Measurements from ENCODE around the gene KDM4B. TPM values are rescaled to one million over a fixed set of nuclear protein-coding genes. Genes with fewer than 3 reads are reported as not detected.
"Not testable (repeated sequence)": the region's sequence is repeated elsewhere in the genome, so short reads cannot be mapped to it uniquely, and the experiment has no call there.

Gene KDM4B
- total RNA-seq, 1 experiment from 2014 or later: 3.6 TPM

DNA sequence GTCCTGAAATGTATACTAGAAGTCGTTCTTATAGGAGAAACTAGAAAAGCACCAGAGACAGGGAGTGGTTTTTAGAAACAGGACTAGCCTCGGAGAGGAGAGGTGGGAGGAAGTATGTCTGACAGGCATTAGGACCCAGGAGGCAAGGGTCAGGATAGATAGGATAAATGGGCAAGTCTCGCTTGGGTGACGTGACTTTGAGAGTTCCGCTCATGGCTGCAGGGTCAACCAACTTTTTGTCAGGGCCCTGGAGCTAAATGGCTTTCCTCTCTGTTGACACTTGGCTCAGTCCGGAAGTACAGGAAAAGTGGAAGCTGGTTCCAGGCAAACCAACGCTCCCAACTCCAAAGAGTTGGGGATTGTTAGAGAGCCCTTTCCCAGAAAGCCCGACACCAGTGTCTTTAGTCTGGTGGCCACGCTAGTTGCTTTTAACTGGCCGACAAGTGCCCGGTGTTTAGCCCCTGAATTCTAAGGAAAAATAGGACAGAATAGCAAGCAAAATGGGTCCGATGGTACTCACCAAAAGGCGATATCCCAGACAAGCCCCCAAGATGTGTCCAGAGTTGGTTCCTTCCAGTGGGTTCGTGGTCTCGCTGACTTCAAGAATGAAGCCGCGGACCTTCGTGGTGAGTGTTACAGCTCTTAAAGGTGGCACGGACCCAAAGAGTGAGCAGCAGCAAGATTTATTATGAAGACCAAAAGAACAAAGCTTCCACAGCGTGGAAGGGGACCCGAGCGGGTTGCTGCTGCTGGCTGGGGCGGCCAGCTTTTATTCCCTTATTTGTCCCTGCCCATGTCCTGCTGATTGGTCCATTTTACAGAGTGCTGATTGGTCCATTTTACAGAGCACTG lies 196.2 kb downstream of the KDM4B start:
- in situ Hi-C loops (cut with HindIII; ENCODE audit: low pct_unique_long_range_greater_than_20kb, low sequenced_read_pairs); DNase-seq (ENCODE audit: low read depth, low spot score): not testable (repeated sequence)

DNA sequence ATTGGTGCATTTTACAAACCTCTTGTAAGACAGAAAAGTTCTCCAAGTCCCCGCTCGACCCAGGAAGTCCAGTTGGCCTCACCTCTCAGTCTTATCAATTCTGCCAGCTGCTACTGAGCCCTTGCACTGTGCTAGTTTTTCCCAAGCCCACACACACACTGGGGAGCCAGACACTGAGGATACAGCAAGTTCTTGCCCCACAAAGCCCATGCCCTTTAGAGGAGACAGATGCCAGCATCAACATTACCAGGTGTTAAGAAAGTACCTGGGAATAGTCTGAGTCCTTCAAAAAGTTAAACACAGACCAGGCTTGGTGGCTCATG lies 196.7 kb downstream of the KDM4B start:
- in situ Hi-C loops (cut with HindIII; ENCODE audit: low pct_unique_long_range_greater_than_20kb, low sequenced_read_pairs): no loop called here
- no peak for DNase-seq (ENCODE audit: low read depth, low spot score)

DNA sequence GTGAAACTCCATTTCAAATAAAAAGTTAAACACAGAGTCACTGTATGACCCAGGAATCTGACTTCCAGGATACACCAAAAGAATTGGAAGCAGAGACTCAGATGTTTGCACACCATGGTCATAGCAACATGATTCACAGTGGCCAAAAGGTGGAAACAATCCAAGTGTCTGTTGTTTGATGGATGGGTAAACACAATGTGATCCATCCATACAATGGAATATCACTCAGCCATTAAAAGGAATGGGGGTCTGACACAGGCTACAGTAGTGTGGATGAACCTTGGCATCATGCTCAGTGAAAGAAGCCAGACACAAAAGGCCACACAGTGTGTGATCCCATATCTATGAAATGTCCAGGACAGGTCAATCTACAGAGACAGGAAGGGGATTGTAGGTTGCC lies 197.3 kb downstream of the KDM4B start:
- no peak for DNase-seq (ENCODE audit: low read depth, low spot score)
- in situ Hi-C loops (cut with HindIII; ENCODE audit: low pct_unique_long_range_greater_than_20kb, low sequenced_read_pairs): no loop called here

DNA sequence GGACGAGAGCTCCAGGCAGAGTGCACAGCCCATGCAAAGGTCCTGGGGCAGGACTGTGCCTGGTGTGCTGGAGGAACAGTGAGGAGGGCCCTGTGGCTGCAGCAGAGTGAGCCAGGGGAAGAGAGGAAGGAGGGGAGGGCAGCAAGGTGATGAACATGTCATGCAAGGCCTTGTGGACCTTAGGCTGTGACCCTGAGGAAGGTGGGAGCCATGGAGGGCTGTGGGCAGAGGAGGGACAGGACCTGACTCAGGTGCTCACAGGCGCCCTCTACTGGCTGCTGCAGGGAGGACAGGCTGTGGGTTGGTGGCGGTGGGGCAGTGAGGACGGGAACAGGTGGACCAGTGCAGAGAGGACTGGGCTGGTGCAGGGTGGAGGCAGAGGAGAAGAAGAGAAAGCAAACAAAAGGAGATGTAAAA lies 201.4 kb downstream of the KDM4B start:
- no peak for DNase-seq (ENCODE audit: low read depth, low spot score)
- in situ Hi-C loops (cut with HindIII; ENCODE audit: low pct_unique_long_range_greater_than_20kb, low sequenced_read_pairs): no loop called here

DNA sequence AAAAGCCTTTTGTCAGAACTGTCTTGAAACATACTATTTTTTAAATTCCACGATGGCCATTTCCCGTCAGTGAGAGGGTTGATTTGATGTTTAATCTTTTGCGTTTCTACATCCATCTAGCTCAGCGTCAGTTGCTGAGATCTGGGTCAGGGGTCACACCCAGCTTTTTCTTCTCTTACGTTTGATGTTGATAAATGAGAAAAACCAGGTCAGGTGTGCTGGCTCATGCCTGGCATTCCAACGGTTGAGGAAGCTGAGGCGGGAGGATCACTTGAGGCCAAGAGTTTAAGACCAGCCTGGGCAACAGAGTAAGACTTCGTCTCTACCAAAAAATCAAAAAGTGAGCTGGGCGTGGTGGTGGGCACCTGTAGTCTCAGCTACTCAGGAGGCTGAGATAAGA lies 202.8 kb downstream of the KDM4B start:
- no peak for DNase-seq (ENCODE audit: low read depth, low spot score)
- in situ Hi-C loops (cut with HindIII; ENCODE audit: low pct_unique_long_range_greater_than_20kb, low sequenced_read_pairs): no loop called here

DNA sequence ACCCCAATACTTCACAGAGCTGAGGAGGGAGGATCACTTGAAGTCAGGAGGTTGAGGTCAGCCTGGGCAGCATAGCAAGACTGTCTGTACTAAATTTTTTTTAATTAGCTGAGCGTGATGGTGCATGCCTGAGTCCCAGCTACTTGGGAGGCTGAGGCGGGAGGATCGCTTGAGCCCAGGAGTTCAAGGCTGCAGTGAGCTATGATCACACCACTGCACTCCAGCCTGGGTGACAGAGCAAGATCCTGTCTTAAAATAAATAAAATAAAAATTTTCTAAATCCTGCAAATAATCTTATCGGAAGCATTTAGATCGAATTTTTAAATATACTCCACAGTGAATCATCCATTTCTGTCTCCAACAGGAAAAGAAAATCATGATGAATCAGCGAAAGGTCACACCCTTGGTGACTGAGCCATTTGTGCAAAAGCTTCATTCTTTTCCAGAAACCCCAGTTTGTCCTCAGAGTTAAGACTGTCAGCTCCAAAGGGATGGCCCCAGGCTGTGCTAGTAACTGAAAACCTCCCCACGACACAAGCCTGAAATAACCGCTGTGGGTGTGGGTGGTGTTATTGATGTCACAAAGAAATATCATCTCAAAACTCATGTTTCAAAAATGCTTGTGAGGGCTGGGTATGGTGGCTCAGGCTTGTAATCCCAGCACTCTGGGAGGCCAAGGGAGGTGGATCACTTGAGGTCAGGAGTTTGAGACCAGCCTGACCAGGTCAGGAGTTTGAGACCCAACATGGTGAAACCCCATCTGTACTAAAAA lies 204.1 kb downstream of the KDM4B start:
- in situ Hi-C loops (cut with HindIII; ENCODE audit: low pct_unique_long_range_greater_than_20kb, low sequenced_read_pairs): no loop called here
- DNase-seq (ENCODE audit: low read depth, low spot score): peak; percentile 68

DNA sequence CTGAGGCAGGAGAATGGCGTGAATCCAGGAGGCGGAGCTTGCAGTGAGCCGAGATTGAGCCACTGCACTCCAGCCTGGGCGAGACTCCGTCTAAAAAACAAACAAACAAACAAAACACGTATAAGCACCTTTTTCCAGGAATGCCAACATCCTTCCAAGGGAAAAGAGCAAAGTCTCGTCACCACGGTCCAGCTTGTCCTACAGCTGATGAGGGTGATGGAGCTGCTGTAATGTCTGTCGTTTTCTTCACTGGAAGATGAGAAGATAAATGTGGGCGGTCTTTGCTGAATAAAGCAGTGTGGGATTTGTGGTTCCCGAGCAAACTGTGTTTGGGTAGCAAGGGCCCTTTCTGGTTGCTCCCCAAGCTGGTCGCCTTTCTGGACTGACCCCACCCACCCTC lies 205.1 kb downstream of the KDM4B start:
- in situ Hi-C loops (cut with HindIII; ENCODE audit: low pct_unique_long_range_greater_than_20kb, low sequenced_read_pairs): no loop called here
- DNase-seq (ENCODE audit: low read depth, low spot score): no peak

DNA sequence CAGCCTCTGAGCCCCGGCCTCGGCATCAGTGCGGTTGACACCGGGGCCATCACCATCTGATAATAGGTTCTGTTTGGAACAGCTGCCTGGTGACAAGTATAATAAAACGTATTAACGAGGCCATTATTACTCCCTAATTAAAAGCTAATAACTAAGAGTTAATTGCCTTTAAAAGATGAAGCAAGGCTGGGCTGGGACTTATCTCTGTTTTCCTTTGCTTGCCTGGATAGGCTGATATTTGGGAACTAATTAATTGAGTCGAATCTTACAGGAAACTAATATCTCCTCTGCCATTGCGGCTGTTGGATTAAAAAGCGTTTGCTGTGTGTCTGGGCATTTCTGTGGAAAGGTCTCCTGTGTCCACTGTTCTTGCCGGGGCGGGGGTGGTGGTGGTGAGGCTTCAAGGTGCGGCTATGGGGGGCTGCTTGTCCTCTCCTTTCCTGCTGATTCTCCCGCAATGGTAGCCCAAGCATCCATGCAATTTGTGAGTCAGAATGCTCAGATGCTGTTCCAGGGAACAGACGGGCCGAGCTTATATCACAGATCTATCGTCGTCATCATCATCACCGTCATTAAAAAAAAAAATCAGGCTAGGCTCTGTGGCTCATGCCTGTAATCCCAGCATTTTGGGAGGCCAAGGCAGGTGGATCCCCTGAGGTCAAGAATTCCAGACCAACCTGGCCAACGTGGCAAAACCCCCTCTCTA lies 209.0 kb downstream of the KDM4B start:
- DNase-seq (ENCODE audit: low read depth, low spot score): no peak
- in situ Hi-C loops (cut with HindIII; ENCODE audit: low pct_unique_long_range_greater_than_20kb, low sequenced_read_pairs): no loop called here

DNA sequence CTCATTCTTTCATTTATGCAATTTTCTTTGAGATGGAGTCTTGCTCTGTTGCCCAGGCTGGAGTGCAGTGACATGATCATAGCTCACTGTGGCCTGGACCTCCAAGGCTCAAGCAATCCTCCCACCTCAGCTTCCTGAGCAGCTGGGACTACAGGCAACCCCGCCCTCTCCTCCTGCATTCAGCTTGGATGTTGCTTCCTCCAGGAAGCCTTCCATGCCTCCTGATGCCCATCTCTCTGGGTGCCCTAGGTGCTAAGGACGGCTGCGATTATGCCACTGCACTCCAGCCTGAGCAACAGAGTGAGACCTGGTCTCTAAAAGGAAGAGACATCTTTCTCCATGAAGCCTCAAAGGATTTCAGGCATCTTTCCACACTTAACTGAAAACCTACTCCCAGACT lies 209.9 kb downstream of the KDM4B start:
- in situ Hi-C loops (cut with HindIII; ENCODE audit: low pct_unique_long_range_greater_than_20kb, low sequenced_read_pairs): no loop called here
- no peak for DNase-seq (ENCODE audit: low read depth, low spot score)

DNA sequence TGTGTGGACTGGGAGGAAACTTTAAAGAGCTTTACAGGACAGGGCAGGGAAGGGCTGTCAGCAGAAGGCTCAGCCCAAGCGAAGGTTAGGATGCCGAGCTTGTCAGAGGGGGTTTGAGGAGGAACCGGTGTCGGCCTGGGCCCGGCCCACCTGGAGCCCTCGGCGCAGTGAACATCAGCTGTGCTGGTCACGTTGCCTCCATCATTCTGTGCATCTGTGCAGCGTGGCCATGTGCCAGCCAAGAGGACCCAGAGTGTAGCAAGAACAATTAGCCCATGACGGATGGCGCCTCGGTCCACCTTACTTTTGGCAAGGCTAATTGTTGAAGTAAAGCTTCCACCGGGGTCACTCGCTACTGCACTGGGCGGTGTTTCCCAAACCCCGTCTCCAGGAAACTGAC lies 210.3 kb downstream of the KDM4B start:
- DNase-seq (ENCODE audit: low read depth, low spot score): no peak
- in situ Hi-C loops (cut with HindIII; ENCODE audit: low pct_unique_long_range_greater_than_20kb, low sequenced_read_pairs): no loop called here

DNA sequence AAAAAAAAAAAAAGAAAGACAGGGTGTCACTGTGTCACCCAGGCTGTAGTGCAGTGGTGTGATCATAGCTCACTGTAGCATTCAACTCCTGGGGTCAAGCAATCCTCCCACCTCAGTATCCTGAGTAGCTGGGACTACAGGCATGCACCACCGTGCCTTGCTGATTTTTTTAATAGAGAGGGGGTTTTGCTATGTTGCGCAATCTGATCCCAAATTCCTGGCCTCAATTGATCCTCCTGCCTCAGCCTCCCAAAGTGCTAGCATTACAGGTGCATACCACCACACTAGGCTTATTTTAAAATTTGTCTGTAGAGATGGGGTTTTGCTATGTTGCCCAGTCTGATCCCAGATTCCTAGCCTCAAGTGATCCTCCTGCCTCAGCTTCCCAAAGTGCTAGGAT lies 212.4 kb downstream of the KDM4B start:
- DNase-seq (ENCODE audit: low read depth, low spot score): no peak

DNA sequence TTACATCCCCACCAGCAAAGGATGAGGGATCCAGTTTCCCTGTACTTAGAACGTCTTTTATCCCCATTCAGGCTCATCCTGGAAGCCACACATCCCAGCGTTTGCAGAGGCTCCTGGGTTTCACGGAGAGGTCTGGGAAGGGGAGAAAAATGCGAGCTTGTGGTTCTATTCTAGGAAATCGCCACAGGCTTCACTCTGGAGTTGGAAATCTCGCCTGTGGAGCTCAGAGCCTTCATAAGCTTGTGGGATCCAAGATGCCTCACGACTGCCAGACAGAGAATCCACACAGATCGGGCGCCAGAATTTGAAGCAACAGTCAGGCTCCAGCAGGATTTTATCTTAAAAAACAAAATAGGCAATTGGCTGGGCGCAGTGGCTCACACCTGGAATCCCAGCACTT lies 213.8 kb downstream of the KDM4B start:
- in situ Hi-C loops (cut with HindIII; ENCODE audit: low pct_unique_long_range_greater_than_20kb, low sequenced_read_pairs): no loop called here
- DNase-seq (ENCODE audit: low read depth, low spot score): no peak

More for the DNA sequence above, 212.4 kb downstream of the KDM4B start:
- in situ Hi-C loops (cut with HindIII; ENCODE audit: low pct_unique_long_range_greater_than_20kb, low sequenced_read_pairs): no loop called here

DNA sequence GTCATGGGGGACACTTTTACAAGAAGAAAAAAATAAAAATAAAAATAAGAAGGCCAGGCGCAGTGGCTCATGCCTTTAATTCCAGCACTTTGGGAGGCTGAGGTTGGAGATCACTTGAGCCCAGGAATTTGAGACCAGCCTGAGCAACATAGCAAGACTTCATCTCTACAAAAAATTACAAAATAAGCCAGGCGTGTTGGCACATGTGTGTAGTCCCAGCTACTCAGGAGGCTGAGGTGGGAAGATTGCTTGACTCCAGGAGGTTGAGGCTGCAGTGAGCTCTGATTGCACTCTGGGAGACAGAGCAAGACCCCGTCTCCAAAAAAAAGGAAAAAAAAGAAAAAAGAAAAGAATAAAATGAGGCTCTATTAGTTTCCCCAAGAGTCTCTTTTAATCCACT lies 214.7 kb downstream of the KDM4B start:
- DNase-seq (ENCODE audit: low read depth, low spot score): no peak
- in situ Hi-C loops (cut with HindIII; ENCODE audit: low pct_unique_long_range_greater_than_20kb, low sequenced_read_pairs): no loop called here

DNA sequence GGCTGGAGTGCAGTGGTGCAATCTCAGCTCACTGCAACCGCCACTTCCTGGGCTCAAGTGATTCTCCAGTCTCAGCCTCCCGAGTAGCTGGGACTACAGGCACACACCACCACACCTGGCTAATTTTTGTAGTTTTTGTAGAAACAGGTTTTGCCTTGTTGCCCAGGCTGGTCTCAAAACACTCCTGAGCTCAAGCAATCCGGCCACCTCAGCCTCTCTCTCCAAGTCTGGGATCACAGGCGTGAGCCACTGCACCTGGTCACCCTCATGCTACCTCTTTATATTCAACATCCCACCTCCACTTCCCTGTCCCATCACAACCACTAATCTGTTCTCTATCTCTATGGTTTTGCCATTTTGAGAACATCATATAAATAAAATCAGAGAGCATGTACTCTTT lies 216.0 kb downstream of the KDM4B start:
- no peak for DNase-seq (ENCODE audit: low read depth, low spot score)
- in situ Hi-C loops (cut with HindIII; ENCODE audit: low pct_unique_long_range_greater_than_20kb, low sequenced_read_pairs): no loop called here

DNA sequence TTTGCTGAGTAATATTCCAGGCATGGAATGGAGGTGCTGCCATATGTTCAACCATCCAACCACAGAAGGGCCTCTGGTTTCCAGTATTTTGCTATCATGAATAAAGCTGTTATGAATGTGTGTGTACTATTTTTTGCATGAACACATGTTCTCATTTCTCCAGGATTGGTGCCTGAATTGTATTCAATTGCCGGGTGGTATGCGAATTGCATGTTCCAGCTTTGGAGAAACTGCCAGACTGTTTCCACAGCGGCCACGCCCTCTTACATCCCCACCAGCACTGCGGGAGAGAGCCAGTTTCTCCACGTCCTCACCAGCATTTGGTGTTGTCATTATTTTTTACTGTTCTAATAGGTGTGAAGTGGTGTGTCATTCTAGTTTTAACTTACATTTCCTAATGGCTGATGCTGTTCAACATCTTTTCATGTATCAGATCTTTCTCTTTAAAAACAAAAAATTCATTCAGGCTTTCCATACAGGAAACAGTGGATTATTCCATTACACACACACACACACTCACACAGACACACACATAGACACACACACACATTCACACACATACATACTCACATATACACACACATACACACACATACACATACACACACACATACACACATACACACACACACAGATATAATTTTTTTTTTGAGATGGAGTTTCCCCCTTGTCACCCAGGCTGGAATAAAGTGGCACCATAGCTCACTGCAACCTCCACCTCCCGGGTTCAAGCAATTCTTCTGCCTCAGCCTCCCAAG lies 217.6 kb downstream of the KDM4B start:
- DNase-seq (ENCODE audit: low read depth, low spot score): no peak
- in situ Hi-C loops (cut with HindIII; ENCODE audit: low pct_unique_long_range_greater_than_20kb, low sequenced_read_pairs): no loop called here

DNA sequence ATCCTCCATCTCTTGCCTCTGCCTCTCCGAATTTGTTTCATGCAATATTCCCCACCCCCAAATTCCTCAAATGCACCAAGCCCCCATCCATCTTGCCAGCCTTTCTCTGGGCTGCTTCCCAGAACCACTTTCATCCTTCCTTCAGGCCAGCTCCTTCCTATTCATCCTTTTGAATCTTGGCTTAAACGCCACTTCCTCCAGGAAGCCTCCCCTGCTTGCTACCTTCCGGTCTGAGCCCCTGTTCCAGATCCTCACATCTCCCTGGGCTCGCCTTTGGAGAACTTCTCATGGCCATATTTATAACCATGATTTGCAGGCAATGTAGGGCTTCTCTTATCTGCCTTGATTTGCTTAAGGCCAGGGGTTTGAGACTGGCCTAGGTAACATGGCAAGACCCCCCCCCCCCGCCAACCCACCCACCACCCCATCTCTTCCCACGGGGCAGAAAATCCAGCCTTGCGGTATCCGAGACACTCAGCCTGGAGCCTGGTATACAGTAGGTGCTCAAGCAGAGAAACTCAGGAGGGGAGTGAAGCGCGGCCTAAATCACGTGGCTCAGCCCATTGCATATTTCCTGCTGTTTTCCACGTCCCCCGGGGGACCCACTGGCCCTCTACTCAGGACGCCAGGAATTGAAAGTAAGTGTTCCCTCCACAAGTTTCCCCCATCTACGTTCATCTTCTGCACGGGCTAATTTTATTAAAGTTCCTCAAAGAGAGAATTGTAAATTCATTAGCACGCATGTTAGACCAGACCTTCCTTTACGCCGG lies 219.8 kb downstream of the KDM4B start:
- in situ Hi-C loops (cut with HindIII; ENCODE audit: low pct_unique_long_range_greater_than_20kb, low sequenced_read_pairs): no loop called here
- no peak for DNase-seq (ENCODE audit: low read depth, low spot score)

DNA sequence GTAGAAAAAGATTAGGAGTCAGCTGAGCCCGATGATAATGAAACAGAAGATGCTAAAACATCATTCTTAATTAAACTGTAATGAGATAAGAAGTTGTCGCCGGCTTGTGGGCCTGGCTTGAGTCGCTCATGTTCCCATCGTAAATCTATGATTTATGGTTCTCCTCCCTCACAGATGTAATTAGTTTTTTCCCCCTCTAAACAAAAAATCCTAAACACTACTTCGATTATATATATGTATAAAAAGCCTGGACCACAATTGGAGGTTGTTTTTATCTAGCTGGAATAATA lies 220.3 kb downstream of the KDM4B start:
- in situ Hi-C loops (cut with HindIII; ENCODE audit: low pct_unique_long_range_greater_than_20kb, low sequenced_read_pairs): no loop called here
- no peak for DNase-seq (ENCODE audit: low read depth, low spot score)

All from SK-MEL-5 (cell line).